AG09309 (cell line): ENCODE data around the gene RALGPS2.

Source experiments
- DNase-seq: peaks from one replicate; pipeline ENCODE4 v3.0.0-alpha.2; 2010; ENCODE audit warnings: low read depth
- H3K4me3 ChIP-seq: 2 replicates; pipeline ENCODE4 v1.5.1; 2011; ENCODE audit warnings: mild to moderate bottlenecking, low read depth, low read length, moderate library complexity; ENCODE audit not compliant: control insufficient read depth
- TF ChIP-seq, protein P1 (sequence below): IDR thresholded peaks from 2 replicates; pipeline ENCODE4 v1.5.1; 2011; ENCODE audit warnings: mild to moderate bottlenecking, low read depth, low read length, inconsistent platforms; ENCODE audit not compliant: insufficient read depth, control insufficient read depth; ENCODE audit errors: missing control alignments

The RALGPS2 gene

DNA sequence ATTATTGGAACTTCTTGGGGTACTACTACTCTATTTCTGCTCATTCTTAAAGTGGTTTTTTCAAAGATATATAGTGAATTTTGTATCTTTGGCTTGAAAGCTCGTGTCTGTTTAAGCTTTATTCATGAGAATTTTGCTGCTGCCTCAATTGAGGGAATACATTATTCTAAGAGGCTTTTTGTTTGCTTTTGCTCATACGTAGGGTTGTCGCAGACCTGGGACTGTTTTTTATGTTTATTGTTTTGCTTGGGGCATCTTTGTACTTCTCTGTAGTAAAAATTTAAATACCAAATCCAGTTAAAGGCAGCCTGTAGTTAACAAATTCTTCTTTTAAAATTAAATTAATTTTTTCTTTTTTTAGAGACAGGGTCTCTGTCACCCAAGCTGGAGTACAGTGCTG lies 83.5 kb downstream of the RALGPS2 start:
- no peak overlapping the region for H3K4me3 ChIP-seq
- DNase-seq, result no peak
- TF ChIP-seq, protein P1, sequence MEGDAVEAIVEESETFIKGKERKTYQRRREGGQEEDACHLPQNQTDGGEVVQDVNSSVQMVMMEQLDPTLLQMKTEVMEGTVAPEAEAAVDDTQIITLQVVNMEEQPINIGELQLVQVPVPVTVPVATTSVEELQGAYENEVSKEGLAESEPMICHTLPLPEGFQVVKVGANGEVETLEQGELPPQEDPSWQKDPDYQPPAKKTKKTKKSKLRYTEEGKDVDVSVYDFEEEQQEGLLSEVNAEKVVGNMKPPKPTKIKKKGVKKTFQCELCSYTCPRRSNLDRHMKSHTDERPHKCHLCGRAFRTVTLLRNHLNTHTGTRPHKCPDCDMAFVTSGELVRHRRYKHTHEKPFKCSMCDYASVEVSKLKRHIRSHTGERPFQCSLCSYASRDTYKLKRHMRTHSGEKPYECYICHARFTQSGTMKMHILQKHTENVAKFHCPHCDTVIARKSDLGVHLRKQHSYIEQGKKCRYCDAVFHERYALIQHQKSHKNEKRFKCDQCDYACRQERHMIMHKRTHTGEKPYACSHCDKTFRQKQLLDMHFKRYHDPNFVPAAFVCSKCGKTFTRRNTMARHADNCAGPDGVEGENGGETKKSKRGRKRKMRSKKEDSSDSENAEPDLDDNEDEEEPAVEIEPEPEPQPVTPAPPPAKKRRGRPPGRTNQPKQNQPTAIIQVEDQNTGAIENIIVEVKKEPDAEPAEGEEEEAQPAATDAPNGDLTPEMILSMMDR, result no peak

- TF ChIP-seq, protein P1, result no peak
- DNase-seq, result no peak
- no peak overlapping the region for H3K4me3 ChIP-seq
These were observed 85.5 kb downstream of the RALGPS2 start for GRCh38 chr1:178810585-178810984.

GRCh38 chr1:178818416-178818815 lies 93.4 kb downstream of the RALGPS2 start:
- DNase-seq, result peak; percentile 23
- TF ChIP-seq, protein P1, result no peak
- H3K4me3 ChIP-seq, result no peak overlapping the region

DNA sequence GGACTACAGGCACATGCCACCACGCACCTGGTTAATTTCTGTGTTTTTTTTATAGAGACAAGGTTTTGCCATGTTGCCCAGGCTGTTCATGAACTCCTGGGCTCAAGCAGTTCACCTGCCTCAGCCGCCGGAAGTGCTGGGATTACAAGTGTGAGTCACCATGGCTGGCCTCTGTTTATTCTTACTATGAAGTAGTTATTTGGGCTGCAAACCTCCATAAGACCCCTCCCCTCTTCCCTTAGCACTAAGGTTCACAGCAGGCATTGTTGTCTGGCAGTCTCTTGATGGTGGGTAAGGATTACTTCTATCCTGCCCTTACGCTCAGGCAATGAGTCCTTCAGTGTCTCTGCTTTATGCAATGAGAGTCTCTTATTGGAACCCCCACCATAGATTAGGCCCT lies 94.1 kb downstream of the RALGPS2 start:
- TF ChIP-seq, protein P1, result no peak
- DNase-seq, result no peak
- no peak overlapping the region for H3K4me3 ChIP-seq

GRCh38 chr1:178821134-178821866 lies 96.3 kb downstream of the RALGPS2 start:
- TF ChIP-seq, protein P1, result no peak
- DNase-seq, result no peak
- no peak overlapping the region for H3K4me3 ChIP-seq

GRCh38 chr1:178825167-178825566 lies 100.1 kb downstream of the RALGPS2 start:
- H3K4me3 ChIP-seq, result no peak overlapping the region
- TF ChIP-seq, protein P1, result no peak

More at GRCh38 chr1:178825167-178825566, 100.1 kb downstream of the RALGPS2 start:
- no peak for DNase-seq
